Ascending aorta (tissue), 2 donors: ENCODE results near the gene ZNHIT1. TPM values are rescaled to one million over a fixed set of nuclear protein-coding genes. Genes with fewer than 3 reads are reported as not detected.
"Not testable (repeated sequence)": the region's sequence is repeated elsewhere in the genome, so short reads cannot be mapped to it uniquely, and the experiment has no call there.

Experiments
- DNase-seq, 2 donors: peaks; one replicate each; pipeline ENCODE4 v3.0.0-alpha.2; 2019; ENCODE audit warnings: low spot score in 2 of 2
- H3K27ac ChIP-seq, 2 donors: fragments of 200-600 bp; sonication (generic); one replicate each; pipeline ENCODE4 v1.5.1; 2016 to 2017; ENCODE audit warnings: mild to moderate bottlenecking in 1 of 2
- H3K27me3 ChIP-seq: fragments of 200-600 bp; sonication (generic); one replicate; pipeline ENCODE4 v1.5.1; 2017
- H3K36me3 ChIP-seq, 2 donors: fragments of 200-600 bp; sonication (generic); one replicate each; pipeline ENCODE4 v1.5.1; 2016
- H3K4me1 ChIP-seq, 2 donors: fragments of 200-600 bp; sonication (generic); one replicate each; pipeline ENCODE4 v1.5.1; 2016 to 2017; ENCODE audit warnings: mild to moderate bottlenecking in 1 of 2
- H3K4me3 ChIP-seq, 2 donors: fragments of 200-600 bp; sonication (generic); one replicate each; pipeline ENCODE4 v1.5.1; 2016 to 2017; ENCODE audit warnings: mild to moderate bottlenecking in 1 of 2
- H3K9me3 ChIP-seq, 2 donors: fragments of 200-600 bp; sonication (generic); one replicate each; pipeline ENCODE4 v1.5.1; 2016
- CTCF ChIP-seq, 3 experiments: fragments of 200-600 bp in 2 of 3; fragments of 450-650 bp in 1 of 3; sonication (generic) in 2 of 3; IDR thresholded peaks; one replicate each; pipeline ENCODE4 v1.5.1; 2016 to 2019; ENCODE audit warnings: antibody characterized with exemption in 3 of 3, mild to moderate bottlenecking in 1 of 3, moderate library complexity in 1 of 3
- intact Hi-C: fragments of 100-400 bp; cut with DNase I; formaldehyde crosslinking; loops from one replicate; pipeline ENCODE4 v1.15.1; 2023
- total RNA-seq: library from RNA; depleted of rRNA; stranded (reverse); fragments of >200 nt; gene quantifications from one replicate; pipeline ENCODE4 v1.1.0, GENCODE V29; 2016

The ZNHIT1 gene
- total RNA-seq, 1 donor from 2014 or later, result 87.9 TPM

GRCh38 chr7:101255796-101256195 lies 37.8 kb downstream of the ZNHIT1 start:
- H3K27me3 ChIP-seq, result no peaks in the 10 kb centered on the region
- TF ChIP-seq CTCF (IDR thresholded peaks at IDR 0.05), result no peak
- intact Hi-C loops, result no loop called here
- no peaks in the 10 kb centered on the region for H3K36me3 ChIP-seq
- no peak for DNase-seq
- no peaks in the 10 kb centered on the region for H3K9me3 ChIP-seq
- H3K27ac ChIP-seq, result no peak overlapping the region
- peaks cover 5 to 6% of the 10 kb centered on the region in 2 donors for H3K4me1 ChIP-seq
- no peak overlapping the region for H3K4me3 ChIP-seq

- intact Hi-C loops, result no loop called here
- TF ChIP-seq CTCF (IDR thresholded peaks at IDR 0.05), result no peak
- Histone ChIP-seq H3K27me3 (no peaks in the 10 kb centered on the region), H3K4me3 (no peak overlapping the region), H3K36me3 (no peaks in the 10 kb centered on the region), H3K4me1 (no peaks in the 10 kb centered on the region), H3K27ac (no peak overlapping the region), H3K9me3 (no peaks in the 10 kb centered on the region)
- DNase-seq, result no peak
Observed at GRCh38 chr7:101258243-101258731, 40.3 kb downstream of the ZNHIT1 start.

- H3K36me3 ChIP-seq, H3K27ac ChIP-seq, intact Hi-C loops, H3K4me1 ChIP-seq, DNase-seq, H3K27me3 ChIP-seq, H3K4me3 ChIP-seq, H3K9me3 ChIP-seq: not testable (repeated sequence)
Observed at GRCh38 chr7:101264102-101264706, 46.2 kb downstream of the ZNHIT1 start.

GRCh38 chr7:101265622-101266516 lies 47.9 kb downstream of the ZNHIT1 start:
- no peaks in the 10 kb centered on the region for H3K9me3 ChIP-seq
- no peak for TF ChIP-seq CTCF (IDR thresholded peaks at IDR 0.05)
- intact Hi-C loops, result no loop called here
- DNase-seq, result no peak
- H3K36me3 ChIP-seq, result no peaks in the 10 kb centered on the region
- H3K4me1 ChIP-seq, result no peaks in the 10 kb centered on the region
- H3K27me3 ChIP-seq, result no peaks in the 10 kb centered on the region
- no peak overlapping the region for H3K4me3 ChIP-seq
- H3K27ac ChIP-seq, result no peak overlapping the region

GRCh38 chr7:101269664-101270063 lies 51.7 kb downstream of the ZNHIT1 start:
- no peak for DNase-seq
- Histone ChIP-seq H3K9me3 (no peaks in the 10 kb centered on the region), H3K27ac (no peak overlapping the region), H3K4me1 (no peaks in the 10 kb centered on the region), H3K4me3 (no peak overlapping the region), H3K36me3 (no peaks in the 10 kb centered on the region), H3K27me3 (no peaks in the 10 kb centered on the region)
- intact Hi-C loops, result no loop called here
- no peak for TF ChIP-seq CTCF (IDR thresholded peaks at IDR 0.05)

GRCh38 chr7:101271021-101271420 lies 53.1 kb downstream of the ZNHIT1 start:
- intact Hi-C loops, result no loop called here
- no peaks in the 10 kb centered on the region for H3K36me3 ChIP-seq
- no peak for DNase-seq
- no peak overlapping the region for H3K4me3 ChIP-seq
- no peaks in the 10 kb centered on the region for H3K4me1 ChIP-seq
- H3K27me3 ChIP-seq, result no peaks in the 10 kb centered on the region
- H3K27ac ChIP-seq, result no peak overlapping the region
- H3K9me3 ChIP-seq, result no peaks in the 10 kb centered on the region
- no peak for TF ChIP-seq CTCF (IDR thresholded peaks at IDR 0.05)
